Testis (tissue), 5 donors: ENCODE data around the gene CTBS. TPM values are rescaled to one million over a fixed set of nuclear protein-coding genes. Genes with fewer than 3 reads are reported as not detected.

ENCODE experiments used
- DNase-seq: peaks from one replicate; pipeline ENCODE4 v3.0.0-alpha.2; 2019
- H3K27ac ChIP-seq, 2 donors: fragments of 200-600 bp; sonication (generic); one replicate each; pipeline ENCODE4 v1.5.1; 2019
- H3K27me3 ChIP-seq: fragments of 200-600 bp; sonication (generic); one replicate; pipeline ENCODE4 v1.5.1; 2019
- H3K36me3 ChIP-seq: fragments of 200-600 bp; sonication (generic); one replicate; pipeline ENCODE4 v1.5.1; 2017; ENCODE audit warnings: low read depth; ENCODE audit errors: missing control alignments
- H3K4me1 ChIP-seq: fragments of 200-600 bp; sonication (generic); one replicate; pipeline ENCODE4 v1.5.1; 2019
- H3K4me3 ChIP-seq, 2 donors: fragments of 200-600 bp; sonication (generic); one replicate each; pipeline ENCODE4 v1.5.1; 2017 to 2019
- H3K9me3 ChIP-seq: fragments of 200-600 bp; sonication (generic); one replicate; pipeline ENCODE4 v1.5.1; 2017
- POLR2A ChIP-seq: fragments of 450-650 bp; IDR thresholded peaks from one replicate; pipeline ENCODE4 v1.6.1; 2017; ENCODE audit warnings: antibody characterized with exemption, mild to moderate bottlenecking, moderate library complexity
- WGBS, 2 donors: methylation state at CpG; one replicate each; pipeline ENCODE4 v1.1.5; 2018; 5-methylcytosine and 5-hydroxymethylcytosine counted together
- intact Hi-C: fragments of 100-400 bp; cut with DNase I; formaldehyde crosslinking; loops from one replicate; pipeline ENCODE4 v1.15.1; 2023; ENCODE audit warnings: low total_unique reads
- long read RNA-seq, 2 donors: transcript quantifications; one replicate each; lab custom pipeline, GENCODE V29; 2026
- polyA plus RNA-seq: library from polyadenylated mRNA; stranded (reverse); fragments of 350-450 nt; fragmentation: Illumina TruSeq; extraction: RNeasy Lipid Tissue Mini Kit (QIAGEN cat#74804); gene quantifications from one replicate; pipeline ENCODE4 v1.2.3, GENCODE V29; 2014; ENCODE audit warnings: low read depth, low replicate concordance; ENCODE audit not compliant: insufficient read depth
- total RNA-seq, 2 donors: library from RNA; depleted of rRNA; stranded (reverse); fragments of >200 nt; gene quantifications; one replicate each; pipeline ENCODE4 v1.2.3, GENCODE V29; 2016
- TF ChIP-seq, protein P1 (sequence below), 3 experiments: fragments of 450-650 bp in 2 of 3; fragments of 200-600 bp in 1 of 3; sonication (generic) in 1 of 3; IDR thresholded peaks; one replicate each; pipeline ENCODE4 v1.5.1; 2016 to 2019; ENCODE audit warnings: antibody characterized with exemption in 3 of 3, mild to moderate bottlenecking in 2 of 3, moderate library complexity in 1 of 3

CTBS gene, protein sequence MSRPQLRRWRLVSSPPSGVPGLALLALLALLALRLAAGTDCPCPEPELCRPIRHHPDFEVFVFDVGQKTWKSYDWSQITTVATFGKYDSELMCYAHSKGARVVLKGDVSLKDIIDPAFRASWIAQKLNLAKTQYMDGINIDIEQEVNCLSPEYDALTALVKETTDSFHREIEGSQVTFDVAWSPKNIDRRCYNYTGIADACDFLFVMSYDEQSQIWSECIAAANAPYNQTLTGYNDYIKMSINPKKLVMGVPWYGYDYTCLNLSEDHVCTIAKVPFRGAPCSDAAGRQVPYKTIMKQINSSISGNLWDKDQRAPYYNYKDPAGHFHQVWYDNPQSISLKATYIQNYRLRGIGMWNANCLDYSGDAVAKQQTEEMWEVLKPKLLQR
- total RNA-seq (10 to 100 TPM in 1 of 2 donors, 1 to 10 TPM in 1; 9.9 to 17.8 TPM), polyA plus RNA-seq (12.9 TPM)
- long read RNA-seq, donor 1, full-length matches to known transcripts = 8 of 8 reads
- long read RNA-seq, donor 1, partial matches to known transcripts = 0 of 8 reads
- long read RNA-seq, donor 1, other reads (novel, unspliced or antisense) = 0 of 8 reads
- long read RNA-seq, donor 2, full-length matches to known transcripts = 7 of 7 reads
- long read RNA-seq, donor 2, partial matches to known transcripts = 0 of 7 reads
- long read RNA-seq, donor 2, other reads (novel, unspliced or antisense) = 0 of 7 reads

DNA sequence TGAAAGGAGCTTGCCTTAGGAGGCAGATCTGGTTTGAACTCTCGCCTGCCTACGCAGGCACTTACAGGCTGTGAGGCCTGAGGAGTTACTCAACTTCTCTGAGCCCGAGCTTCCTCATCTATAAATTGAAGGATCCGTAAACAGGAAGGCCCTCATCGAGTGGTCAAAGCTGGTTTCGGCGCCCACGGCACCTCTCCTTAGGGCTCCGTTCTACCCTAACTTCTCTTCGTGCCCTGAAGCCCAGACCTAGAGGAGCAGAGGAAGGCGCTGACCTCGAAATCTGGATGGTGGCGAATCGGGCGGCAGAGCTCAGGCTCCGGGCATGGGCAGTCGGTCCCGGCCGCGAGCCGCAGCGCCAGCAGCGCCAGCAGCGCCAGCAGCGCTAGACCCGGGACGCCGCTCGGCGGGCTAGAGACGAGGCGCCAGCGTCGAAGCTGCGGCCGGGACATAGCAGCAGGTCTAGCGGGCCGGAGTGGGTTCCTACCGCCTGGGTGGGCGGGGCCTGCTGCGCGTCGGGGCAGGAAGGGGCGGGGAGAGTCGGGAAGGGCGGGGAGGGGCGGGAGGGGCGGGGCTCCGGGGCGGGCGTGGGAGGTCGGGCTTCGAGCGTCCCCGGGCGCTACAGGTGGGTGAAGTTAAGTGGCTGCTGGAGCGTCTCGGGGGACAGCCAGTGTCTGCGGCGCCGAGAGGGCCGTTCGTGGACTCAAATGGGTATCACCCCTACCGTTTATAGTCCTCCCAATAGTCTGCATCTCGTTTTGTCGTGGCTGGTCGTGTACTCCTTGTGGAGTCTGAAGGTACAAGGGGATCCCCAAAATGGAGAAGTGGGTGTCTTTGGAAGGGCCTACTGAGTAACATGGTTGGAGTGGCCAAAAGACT, at the start of gene CTBS:
Gene CTBS (minus strand): TSS at position 474 of the 876 bp plus-strand sequence. CDS start 25 bp downstream, at position 449.
- Histone ChIP-seq H3K27ac (peak within 1 kb of the TSS; percentile 90), H3K4me1 (peaks cover 23% of the 10 kb centered on the region), H3K4me3 (peak within 1 kb of the TSS; percentile 58 to 73), H3K9me3 (no peaks in the 10 kb centered on the region), H3K27me3 (no peaks in the 10 kb centered on the region), H3K36me3 (no peaks in the 10 kb centered on the region)
- 1 to 2% methylated on average over 22 to 55 of the region's 67 CpGs for WGBS, 2 donors
- TF ChIP-seq, protein P1, sequence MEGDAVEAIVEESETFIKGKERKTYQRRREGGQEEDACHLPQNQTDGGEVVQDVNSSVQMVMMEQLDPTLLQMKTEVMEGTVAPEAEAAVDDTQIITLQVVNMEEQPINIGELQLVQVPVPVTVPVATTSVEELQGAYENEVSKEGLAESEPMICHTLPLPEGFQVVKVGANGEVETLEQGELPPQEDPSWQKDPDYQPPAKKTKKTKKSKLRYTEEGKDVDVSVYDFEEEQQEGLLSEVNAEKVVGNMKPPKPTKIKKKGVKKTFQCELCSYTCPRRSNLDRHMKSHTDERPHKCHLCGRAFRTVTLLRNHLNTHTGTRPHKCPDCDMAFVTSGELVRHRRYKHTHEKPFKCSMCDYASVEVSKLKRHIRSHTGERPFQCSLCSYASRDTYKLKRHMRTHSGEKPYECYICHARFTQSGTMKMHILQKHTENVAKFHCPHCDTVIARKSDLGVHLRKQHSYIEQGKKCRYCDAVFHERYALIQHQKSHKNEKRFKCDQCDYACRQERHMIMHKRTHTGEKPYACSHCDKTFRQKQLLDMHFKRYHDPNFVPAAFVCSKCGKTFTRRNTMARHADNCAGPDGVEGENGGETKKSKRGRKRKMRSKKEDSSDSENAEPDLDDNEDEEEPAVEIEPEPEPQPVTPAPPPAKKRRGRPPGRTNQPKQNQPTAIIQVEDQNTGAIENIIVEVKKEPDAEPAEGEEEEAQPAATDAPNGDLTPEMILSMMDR (IDR thresholded peaks at IDR 0.05) = no peak
- TF ChIP-seq POLR2A = peak; percentile 30
- intact Hi-C loops = no loop called here
- DNase-seq = peak; percentile 93

DNA sequence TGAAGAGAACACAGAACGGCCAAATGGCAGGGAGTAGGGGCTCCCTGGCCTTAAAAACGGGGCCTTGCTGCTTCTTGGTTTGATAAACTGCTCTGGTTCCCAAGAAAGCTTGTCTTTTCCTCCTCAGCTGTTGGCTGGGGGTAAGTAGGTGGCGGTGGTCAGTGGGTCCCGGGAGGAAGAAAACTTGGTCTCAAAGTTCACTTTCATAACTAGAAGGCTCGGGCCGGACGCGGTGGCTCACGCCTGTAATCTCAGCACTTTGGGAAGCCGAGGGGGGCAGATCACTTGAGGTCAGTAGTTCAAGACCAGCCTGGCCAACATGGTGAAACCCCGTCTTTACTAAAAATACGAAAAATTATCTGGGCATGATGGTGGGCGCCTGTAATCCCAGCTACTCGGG, 47.3 kb upstream of the CTBS start:
- DNase-seq = no peak
- TF ChIP-seq, protein P1 (IDR thresholded peaks at IDR 0.05) = no peak
- no peak for TF ChIP-seq POLR2A
- intact Hi-C loops = loop anchor here (10.0 kb wide), 1 partner anchor 133 kb away; no protein-coding TSS in a partner anchor
- 45 to 70% methylated on average over 14 of the region's 14 CpGs for WGBS, 2 donors
- Histone ChIP-seq H3K4me1 (no peaks in the 10 kb centered on the region), H3K27me3 (no peaks in the 10 kb centered on the region), H3K27ac (no peak overlapping the region), H3K36me3 (no peaks in the 10 kb centered on the region), H3K4me3 (no peak overlapping the region), H3K9me3 (no peaks in the 10 kb centered on the region)

DNA sequence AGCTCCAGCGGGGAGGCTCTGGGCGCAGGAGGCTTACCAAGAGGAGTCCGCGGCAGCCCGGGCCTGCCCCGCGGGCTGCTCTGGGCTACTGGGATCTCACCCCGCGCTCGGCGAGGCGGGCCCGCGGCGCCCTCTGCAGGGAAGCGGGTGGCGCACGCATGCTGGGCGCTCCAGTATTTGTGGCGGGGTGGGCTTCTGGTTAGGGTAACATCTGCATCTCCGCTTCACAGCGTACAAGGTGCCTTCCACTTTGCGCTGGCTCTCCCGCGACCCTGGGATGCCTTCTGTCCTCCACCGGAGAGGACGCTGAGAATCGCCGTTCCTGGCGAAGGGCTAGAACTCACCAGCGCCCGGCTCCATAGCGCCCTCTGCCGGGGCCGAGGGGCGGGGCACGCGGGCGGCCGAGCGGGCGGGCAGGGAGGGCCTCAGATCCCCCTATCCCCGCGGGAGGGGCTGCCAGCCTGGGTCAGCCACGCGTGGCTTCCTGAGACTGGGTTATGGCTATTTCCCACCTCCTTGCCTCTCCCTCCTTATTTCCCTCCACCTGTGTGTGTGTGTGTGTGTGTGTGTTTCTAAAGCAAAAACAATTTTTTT, 46.6 kb upstream of the CTBS start:
- peak overlapping the region; percentile 65 to 69 for H3K4me3 ChIP-seq
- H3K9me3 ChIP-seq = no peaks in the 10 kb centered on the region
- TF ChIP-seq POLR2A = no peak
- TF ChIP-seq, protein P1 (IDR thresholded peaks at IDR 0.05) = peak; percentile 74 to 96 (median 80)
- H3K4me1 ChIP-seq = no peaks in the 10 kb centered on the region
- DNase-seq = peak; percentile 81
- H3K27me3 ChIP-seq = no peaks in the 10 kb centered on the region
- 0 to 3% methylated on average over 10 to 46 of the region's 46 CpGs for WGBS, 2 donors
- H3K36me3 ChIP-seq = no peaks in the 10 kb centered on the region
- intact Hi-C loops = loop anchor here (10.0 kb wide), 1 partner anchor 134 kb away; no protein-coding TSS in a partner anchor
- peak overlapping the region; percentile 42 to 76 for H3K27ac ChIP-seq

DNA sequence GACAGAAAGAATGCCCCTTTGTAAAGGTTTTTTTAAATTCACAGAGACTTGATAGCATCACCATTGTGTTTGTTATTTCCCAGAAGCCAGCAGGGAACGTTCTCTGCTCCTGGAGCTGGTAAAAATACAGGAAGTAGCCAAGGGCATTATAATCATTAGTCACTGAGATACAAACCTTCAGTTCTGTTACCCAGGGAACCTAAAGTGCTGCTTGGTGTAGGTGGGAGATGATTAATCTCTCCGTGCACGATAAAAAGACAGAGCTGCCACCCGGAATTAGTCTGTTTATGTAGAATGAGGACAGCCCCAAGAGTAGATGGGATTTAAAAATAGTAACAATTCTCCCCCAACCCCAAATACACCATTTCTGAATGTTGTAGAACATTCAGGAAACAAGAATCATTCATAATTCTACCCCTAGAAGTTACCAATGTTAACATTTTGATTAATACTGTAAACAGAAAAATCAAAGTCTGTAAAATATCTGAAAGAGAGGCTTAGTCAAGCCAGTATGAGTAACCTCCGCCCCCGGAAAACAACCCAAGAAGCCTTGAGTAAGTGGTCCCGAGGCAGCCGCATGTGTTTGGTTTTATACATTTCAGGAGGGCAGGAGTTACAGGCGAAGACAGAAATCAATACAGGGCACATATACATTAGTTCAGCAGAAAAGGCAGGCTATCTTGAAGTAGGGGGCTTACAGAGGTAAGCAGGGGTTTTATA, 45.3 kb upstream of the CTBS start:
- no peaks in the 10 kb centered on the region for H3K36me3 ChIP-seq
- no peaks in the 10 kb centered on the region for H3K4me1 ChIP-seq
- H3K9me3 ChIP-seq = no peaks in the 10 kb centered on the region
- H3K4me3 ChIP-seq = peak overlapping the region in 1 of 2 donors; percentile 69
- TF ChIP-seq, protein P1 (IDR thresholded peaks at IDR 0.05) = no peak
- TF ChIP-seq POLR2A = no peak
- DNase-seq = no peak
- intact Hi-C loops = loop anchor here (10.0 kb wide), 1 partner anchor 135 kb away; no protein-coding TSS in a partner anchor
- H3K27me3 ChIP-seq = no peaks in the 10 kb centered on the region
- 30 to 38% methylated on average over 9 of the region's 9 CpGs for WGBS, 2 donors
- H3K27ac ChIP-seq = peak overlapping the region in 1 of 2 donors; percentile 62
